Esophagus squamous epithelium (tissue), 4 donors: ENCODE measurements around the gene CCDC181.

Source experiments
- CTCF ChIP-seq, 6 experiments: fragments of 450-650 bp in 4 of 6; fragments of 200-600 bp in 2 of 6; sonication (generic) in 2 of 6; IDR thresholded peaks; one replicate each; pipeline ENCODE4 v1.5.1; 2016 to 2019; ENCODE audit warnings: antibody characterized with exemption in 6 of 6, mild to moderate bottlenecking in 4 of 6, moderate library complexity in 4 of 6
- POLR2A ChIP-seq, 4 donors: fragments of 450-650 bp; IDR thresholded peaks; one replicate each; pipeline ENCODE4 v1.6.1; 2017; ENCODE audit warnings: antibody characterized with exemption in 4 of 4, mild to moderate bottlenecking in 4 of 4, moderate library complexity in 3 of 4

- TF ChIP-seq POLR2A (IDR thresholded peaks at IDR 0.05) (no peak), CTCF (IDR thresholded peaks at IDR 0.05) (no peak)
Measured at GRCh38 chr1:169364948-169365347, 62.3 kb downstream of the CCDC181 start.
